Hematopoietic multipotent progenitor cell (in vitro differentiated cells): Measurements from ENCODE around the gene RANBP17. TPM values are rescaled to one million over a fixed set of nuclear protein-coding genes. Genes with fewer than 3 reads are reported as not detected.

ENCODE experiments used
- DNase-seq, 3 donors: peaks; one replicate each; pipeline ENCODE4 v3.0.0-alpha.2; 2011 to 2015; ENCODE audit warnings: low read depth in 2 of 3, low spot score in 2 of 3
- total RNA-seq: library from RNA; depleted of rRNA; stranded (reverse); fragments of >200 nt; gene quantifications from one replicate; pipeline ENCODE4 v1.2.3, GENCODE V29; 2012

Gene RANBP17
- total RNA-seq, 1 donor = 12.4 TPM

DNA sequence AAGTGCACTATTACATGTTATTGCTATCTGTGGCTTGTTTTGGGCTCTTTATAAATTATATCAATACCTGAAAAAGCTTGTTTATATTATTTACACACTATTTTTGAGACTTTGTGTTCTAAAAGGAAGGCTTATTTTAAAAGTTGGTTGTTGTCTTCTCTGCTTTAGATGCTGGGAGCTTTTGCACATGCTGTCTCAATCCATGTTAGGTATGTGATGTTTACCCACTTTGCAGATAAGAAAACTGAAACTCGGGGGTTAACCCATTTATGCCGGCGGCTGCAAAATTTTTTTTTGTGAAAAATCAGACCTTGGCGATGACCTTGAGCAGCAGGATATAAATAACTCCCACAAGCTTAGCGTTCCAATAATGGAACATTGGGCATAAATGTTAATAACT lies 212.9 kb downstream of the RANBP17 start:
- DNase-seq = no peak

GRCh38 chr5:171080186-171080938 lies 218.5 kb downstream of the RANBP17 start:
- no peak for DNase-seq

- no peak for DNase-seq
Measured at GRCh38 chr5:171081319-171081718, 219.5 kb downstream of the RANBP17 start.

- DNase-seq = no peak
Measured at GRCh38 chr5:171092194-171092593, 230.4 kb downstream of the RANBP17 start.

DNA sequence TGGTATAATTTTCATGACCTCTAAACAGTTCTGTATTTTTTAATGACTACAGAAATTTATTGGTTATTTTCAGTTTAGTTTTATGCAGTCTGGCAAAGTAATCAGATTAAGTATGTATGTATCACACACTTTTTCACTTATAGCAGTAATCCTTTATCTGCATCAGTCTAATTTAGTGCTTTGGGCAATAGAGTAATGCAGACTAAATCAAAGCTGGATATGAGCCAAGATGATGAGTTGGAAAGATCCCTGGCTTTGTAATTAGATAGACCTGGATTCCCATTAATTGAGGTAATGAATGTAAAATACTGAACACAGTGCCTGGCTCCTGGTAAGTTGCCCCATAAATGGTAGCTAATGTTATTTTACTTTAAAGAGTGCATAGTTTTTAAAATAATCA lies 231.8 kb downstream of the RANBP17 start:
- DNase-seq = no peak

DNA sequence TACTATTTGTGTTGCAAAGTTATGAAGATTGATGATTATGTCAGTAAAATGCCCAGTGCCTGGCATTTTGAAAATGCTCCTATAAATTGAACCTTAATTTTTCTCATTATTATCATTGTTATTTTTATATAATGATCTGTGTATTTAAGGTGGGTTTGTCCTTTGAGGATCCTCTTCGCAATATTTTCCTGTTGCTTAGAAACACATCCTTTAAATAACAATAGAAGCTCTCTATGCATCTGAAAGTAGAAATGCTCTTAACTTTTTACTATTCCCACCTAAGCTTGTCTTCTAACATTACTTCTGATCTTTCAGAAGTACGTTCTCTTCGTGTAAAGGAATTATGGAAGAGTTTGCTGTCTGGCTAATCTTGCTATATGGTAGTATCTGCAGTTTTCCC lies 232.5 kb downstream of the RANBP17 start:
- no peak for DNase-seq

DNA sequence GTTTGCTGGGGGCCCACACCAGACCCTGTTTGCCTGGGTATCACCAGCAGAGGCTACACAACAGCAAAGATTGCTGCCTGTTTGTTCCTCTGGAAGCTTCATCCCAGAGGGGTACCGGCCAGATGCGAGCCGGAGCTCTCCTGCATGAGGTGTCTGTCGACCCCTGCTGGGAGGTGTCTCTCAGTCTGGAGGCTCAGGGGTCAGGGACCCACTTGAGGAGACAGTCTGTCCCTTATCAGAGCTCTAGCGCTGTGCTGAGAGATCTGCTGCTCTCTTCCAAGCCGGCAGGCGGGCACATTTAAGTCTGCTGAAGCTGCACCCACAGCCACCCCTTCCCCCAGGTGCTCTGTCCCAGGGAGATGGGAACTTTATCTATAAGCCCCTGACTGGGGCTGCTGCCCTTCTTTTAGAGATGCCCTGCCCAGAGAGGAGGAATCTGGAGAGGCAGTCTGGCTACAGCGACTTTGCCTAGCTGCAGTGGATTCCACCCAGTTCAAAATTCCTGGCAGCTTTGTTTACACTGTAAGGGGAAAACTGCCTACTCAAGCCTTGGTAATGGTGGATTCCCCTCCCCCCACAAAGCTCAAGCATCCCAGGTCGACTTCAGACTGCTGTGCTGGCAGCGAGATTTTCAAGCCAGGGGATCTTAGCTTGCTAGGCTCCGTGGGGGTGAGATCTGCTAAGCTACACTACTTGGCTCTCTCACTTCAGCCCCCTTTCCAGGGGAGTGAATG lies 241.2 kb downstream of the RANBP17 start:
- no peak for DNase-seq

- no peak for DNase-seq
Measured at GRCh38 chr5:171107669-171108068, 245.9 kb downstream of the RANBP17 start.

DNA sequence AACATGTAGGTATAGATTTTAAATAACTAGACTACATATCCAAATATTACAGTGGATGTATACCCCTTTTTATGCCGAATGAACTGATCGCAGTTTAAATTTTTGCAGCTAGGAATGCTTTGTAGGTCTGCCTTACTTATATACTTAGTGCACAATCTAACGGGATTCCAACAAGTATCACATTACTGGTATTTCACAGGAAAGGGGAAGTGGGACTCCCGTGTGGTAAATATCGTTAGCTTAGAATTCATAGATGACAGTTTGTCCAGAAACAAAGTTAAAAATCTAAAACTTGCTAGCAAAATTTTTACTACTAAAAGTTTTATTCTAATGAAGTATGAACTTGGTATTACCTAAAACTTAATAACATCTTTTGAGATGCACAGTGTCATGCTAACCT lies 253.7 kb downstream of the RANBP17 start:
- no peak for DNase-seq

DNA sequence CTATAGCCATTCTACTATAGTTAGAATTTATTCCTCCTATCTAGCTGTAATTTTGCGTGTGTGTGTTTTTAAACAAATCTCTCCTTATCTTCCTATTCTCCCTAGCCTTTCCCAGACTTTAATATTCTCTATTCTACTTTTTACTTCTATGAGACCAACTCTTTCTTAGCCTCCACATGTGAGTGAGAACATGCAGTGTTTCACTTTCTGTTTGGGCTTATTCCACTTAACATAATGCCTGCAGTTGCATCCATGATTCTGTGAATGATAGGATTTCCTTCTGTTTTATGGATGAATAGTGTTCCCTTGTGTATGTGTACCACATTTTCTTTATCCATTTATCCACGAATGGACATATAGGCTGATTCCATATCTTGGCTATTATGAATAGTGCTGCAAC lies 254.9 kb downstream of the RANBP17 start:
- DNase-seq = no peak

- no peak for DNase-seq
Measured at GRCh38 chr5:171120986-171121622, 259.3 kb downstream of the RANBP17 start.

GRCh38 chr5:171121638-171122037 lies 259.8 kb downstream of the RANBP17 start:
- no peak for DNase-seq

DNA sequence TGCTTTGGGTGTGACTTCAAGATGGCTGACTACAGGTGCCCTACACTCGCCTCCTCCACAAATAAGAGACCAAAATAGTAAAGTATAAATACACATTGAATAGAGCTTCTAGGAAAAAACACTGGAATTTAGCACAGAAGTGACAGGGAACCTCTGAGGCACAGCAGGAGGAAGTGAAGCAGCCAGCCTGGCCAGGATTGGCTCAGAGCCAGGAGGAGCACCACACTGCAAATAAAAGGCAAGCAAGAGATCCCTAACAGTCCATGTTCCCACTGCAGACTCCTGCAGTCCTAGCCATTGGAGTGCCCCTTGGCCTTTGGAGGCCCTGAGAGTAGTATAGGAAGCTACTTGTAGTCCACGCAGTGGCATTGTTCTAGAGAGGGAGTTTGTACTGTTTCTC lies 260.6 kb downstream of the RANBP17 start:
- DNase-seq = peak in 1 of 3 donors; percentile 33

GRCh38 chr5:171123417-171123816 lies 261.6 kb downstream of the RANBP17 start:
- DNase-seq = no peak

DNA sequence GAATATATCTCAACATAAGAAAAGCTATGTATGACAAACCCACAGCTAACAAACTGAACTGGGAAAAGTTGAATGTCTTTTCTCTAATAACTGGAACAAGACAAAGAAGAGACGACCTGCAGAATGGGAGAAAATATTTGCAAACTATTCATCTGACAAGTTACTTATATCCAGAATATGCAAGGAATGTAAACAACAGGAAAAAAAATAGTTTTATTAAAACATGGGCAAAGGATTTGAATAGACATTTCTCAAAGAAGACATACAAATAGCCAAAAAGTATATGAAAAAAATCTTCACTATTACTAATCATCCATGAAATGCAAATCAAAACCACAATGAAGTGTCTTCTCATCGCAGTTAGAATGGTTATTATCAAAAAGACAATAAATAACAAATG lies 265.5 kb downstream of the RANBP17 start:
- DNase-seq = no peak

- DNase-seq = no peak
Measured at GRCh38 chr5:171128136-171128535, 266.3 kb downstream of the RANBP17 start.

- DNase-seq = no peak
Measured at GRCh38 chr5:171129308-171129707, 267.5 kb downstream of the RANBP17 start.

DNA sequence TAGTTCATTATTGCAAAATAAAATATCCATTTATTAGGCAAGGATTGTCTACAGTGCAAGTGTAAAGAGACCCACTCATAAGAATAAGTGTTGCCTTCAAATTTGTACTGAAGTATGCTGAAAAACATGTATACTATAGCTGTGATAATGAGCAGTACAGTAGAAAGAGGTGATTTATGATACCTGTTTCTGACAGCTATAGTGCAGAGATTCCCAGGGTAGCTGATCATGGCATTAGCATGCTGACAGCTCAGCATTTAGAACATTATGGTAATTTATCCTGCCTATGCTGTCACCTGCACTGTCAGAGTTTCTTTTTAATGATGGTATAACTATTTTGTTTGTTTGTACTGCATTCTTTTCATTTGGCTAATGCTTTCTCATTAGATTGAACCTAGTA lies 269.7 kb downstream of the RANBP17 start:
- no peak for DNase-seq

- no peak for DNase-seq
Measured at GRCh38 chr5:171137768-171138525, 276.1 kb downstream of the RANBP17 start.

DNA sequence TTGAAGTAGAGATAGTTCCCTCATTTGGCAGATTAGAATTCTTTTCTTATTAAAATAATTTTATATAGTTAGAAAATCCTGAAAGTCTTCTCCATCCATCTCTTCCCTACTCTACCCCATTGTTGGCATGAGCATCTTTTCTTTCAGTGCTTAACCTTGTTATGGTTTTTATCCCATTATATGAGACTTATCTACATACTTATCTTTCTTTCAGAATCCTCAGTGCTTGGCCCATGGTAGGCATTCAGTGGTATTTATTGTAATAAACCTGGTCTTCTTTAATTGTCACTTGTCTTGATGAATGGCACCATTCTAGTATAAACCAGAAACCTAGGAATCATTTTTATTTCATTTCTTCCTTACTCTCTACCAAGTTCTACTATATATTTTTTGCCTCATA lies 277.4 kb downstream of the RANBP17 start:
- no peak for DNase-seq

DNA sequence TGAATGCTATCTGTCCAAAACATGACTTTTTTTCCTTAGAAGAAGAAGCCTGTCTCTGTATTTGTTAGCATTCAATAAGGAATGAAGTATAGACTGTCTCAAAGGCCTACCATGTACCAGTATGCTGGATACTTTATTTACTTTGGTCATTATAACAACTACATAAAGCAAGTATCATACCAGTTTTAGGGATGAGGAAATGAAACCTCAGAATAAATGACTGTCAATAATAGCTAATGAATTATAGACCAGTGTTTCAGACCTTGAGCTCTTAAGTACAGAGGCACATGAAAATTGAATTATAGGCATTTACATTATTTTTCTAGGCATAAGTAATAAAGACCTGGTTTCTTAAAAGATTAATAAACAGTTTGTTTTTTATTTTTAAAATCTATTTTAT lies 280.8 kb downstream of the RANBP17 start:
- DNase-seq = no peak
